ENCODE measurements around the gene ABCC6. TPM values are rescaled to one million over a fixed set of nuclear protein-coding genes. Genes with fewer than 3 reads are reported as not detected.

ABCC6 gene
- total RNA-seq, 1 donor from 2014 or later = 1.5 TPM

GRCh38 chr16:16099320-16099719 is 124.0 kb downstream of the ABCC6 start:
- TF ChIP-seq CTCF (IDR thresholded peaks at IDR 0.05) = no peak
- Mint-ChIP-seq H3K27me3 (ENCODE audit: low read depth) (no peaks in the 10 kb centered on the region), H3K27ac (ENCODE audit: unreplicated experiment) (no peak overlapping the region), H3K9me3 (ENCODE audit: low read depth) (no peaks in the 10 kb centered on the region), H3K36me3 (ENCODE audit: low read depth) (peaks cover 24% of the 10 kb centered on the region), H3K4me3 (ENCODE audit: unreplicated experiment) (no peak overlapping the region), H3K4me1 (ENCODE audit: low read depth) (peaks cover 25% of the 10 kb centered on the region)
- DNase-seq (ENCODE audit: low spot score) = no peak

Other genes starting within 250 kb of the ABCC6 start
- gene NOMO3, start 9.0 kb upstream of the ABCC6 start, total RNA-seq = 25.1 to 70.4 TPM (median 28.0 TPM) in 3 replicates
- gene NPIPA7, start 155.6 kb upstream of the ABCC6 start, total RNA-seq = 6.0 to 7.9 TPM (median 6.7 TPM) in 3 replicates